Fibroblast of lung (primary cell): Measurements from ENCODE around the gene SPATA33. TPM values are rescaled to one million over a fixed set of nuclear protein-coding genes. Genes with fewer than 3 reads are reported as not detected.
"Not testable (repeated sequence)": the region's sequence is repeated elsewhere in the genome, so short reads cannot be mapped to it uniquely, and the experiment has no call there.

ENCODE experiments used
- DNase-seq, 2 donors: peaks; one replicate each; pipeline versions ENCODE4 v3.0.0 to v3.0.0-alpha.2; 2010; ENCODE audit warnings: low read depth in 2 of 2
- H2AFZ ChIP-seq: 2 replicates; pipeline ENCODE4 v1.5.1; 2012; ENCODE audit warnings: low read length, control low read depth, inconsistent platforms
- H3K27ac ChIP-seq: 2 replicates; pipeline ENCODE4 v1.5.1; 2011; ENCODE audit warnings: low read length, control low read depth; ENCODE audit not compliant: insufficient read depth
- H3K27me3 ChIP-seq: 2 replicates; pipeline ENCODE4 v1.5.1; 2011; ENCODE audit warnings: mild to moderate bottlenecking, low read length; ENCODE audit not compliant: control insufficient read depth, insufficient read depth
- H3K36me3 ChIP-seq: 2 replicates; pipeline ENCODE4 v1.5.1; 2011; ENCODE audit warnings: low read length; ENCODE audit not compliant: control insufficient read depth, insufficient read depth
- H3K4me1 ChIP-seq: 2 replicates; pipeline ENCODE4 v1.5.1; 2011; ENCODE audit warnings: low read length; ENCODE audit not compliant: control insufficient read depth, insufficient read depth; ENCODE audit errors: extremely low read depth
- H3K4me2 ChIP-seq: 2 replicates; pipeline ENCODE4 v1.5.1; 2011; ENCODE audit warnings: low read length, control low read depth; ENCODE audit not compliant: insufficient read depth; ENCODE audit errors: extremely low read depth
- H3K4me3 ChIP-seq, 4 experiments: fragments of 200-600 bp in 1 of 4; sonication (generic) in 1 of 4; replicated peaks in 1 of 4; 2 replicates each; pipeline ENCODE4 v1.5.1; 2011 to 2016; ENCODE audit warnings: low read length in 4 of 4, low read depth in 3 of 4, mild to moderate bottlenecking in 3 of 4, control low read depth in 2 of 4, inconsistent platforms in 1 of 4, mixed read lengths in 1 of 4; ENCODE audit not compliant: insufficient read depth in 1 of 4; ENCODE audit errors: control extremely low read depth in 1 of 4
- H3K79me2 ChIP-seq: 2 replicates; pipeline ENCODE4 v1.5.1; 2012; ENCODE audit warnings: mild to moderate bottlenecking, low read length, inconsistent platforms; ENCODE audit not compliant: control insufficient read depth, insufficient read depth
- H3K9ac ChIP-seq: 2 replicates; pipeline ENCODE4 v1.5.1; 2011; ENCODE audit warnings: mild to moderate bottlenecking, low read length, control low read depth; ENCODE audit not compliant: insufficient read depth
- H3K9me3 ChIP-seq: 2 replicates; pipeline ENCODE4 v1.5.1; 2012; ENCODE audit warnings: low read depth, low read length; ENCODE audit not compliant: control insufficient read depth, insufficient read depth
- H4K20me1 ChIP-seq: 2 replicates; pipeline ENCODE4 v1.5.1; 2011; ENCODE audit warnings: low read length; ENCODE audit not compliant: control insufficient read depth, insufficient read depth; ENCODE audit errors: extremely low read depth
- EZH2 ChIP-seq: IDR thresholded peaks from 2 replicates; pipeline ENCODE4 v1.5.1; 2012; ENCODE audit warnings: low read length, control low read depth, mild to moderate bottlenecking; ENCODE audit errors: missing control alignments
- polyA plus RNA-seq, 2 donors: library from polyadenylated mRNA; depleted of rRNA in 1 of 2; stranded (reverse) in 1 of 2; unstranded in 1 of 2; fragments of >200 nt; gene quantifications; 2 replicates each; pipeline ENCODE4 v1.2.1, GENCODE V29; 2011 to 2012; ENCODE audit warnings: missing spikeins in 1 of 2
- total RNA-seq: library from RNA; depleted of rRNA; stranded (reverse); fragments of >200 nt; gene quantifications from 2 replicates; pipeline ENCODE4 v1.2.1, GENCODE V29; 2014
- TF ChIP-seq, protein P1 (sequence below), 2 donors: IDR thresholded peaks in 1 of 2; conservative IDR thresholded peaks in 1 of 2; 1 replicate in 1 of 2; 2 replicates in 1 of 2; pipeline ENCODE4 v1.5.1; 2011 to 2012; ENCODE audit warnings: low read length in 2 of 2, control low read depth in 1 of 2, inconsistent platforms in 1 of 2, low read depth in 1 of 2, mild to moderate bottlenecking in 1 of 2

SPATA33 gene
- total and polyA plus RNA-seq, 2 donors (not counting 1 experiment from before 2014, with no cell fraction given), result 2.0 to 2.8 TPM

DNA sequence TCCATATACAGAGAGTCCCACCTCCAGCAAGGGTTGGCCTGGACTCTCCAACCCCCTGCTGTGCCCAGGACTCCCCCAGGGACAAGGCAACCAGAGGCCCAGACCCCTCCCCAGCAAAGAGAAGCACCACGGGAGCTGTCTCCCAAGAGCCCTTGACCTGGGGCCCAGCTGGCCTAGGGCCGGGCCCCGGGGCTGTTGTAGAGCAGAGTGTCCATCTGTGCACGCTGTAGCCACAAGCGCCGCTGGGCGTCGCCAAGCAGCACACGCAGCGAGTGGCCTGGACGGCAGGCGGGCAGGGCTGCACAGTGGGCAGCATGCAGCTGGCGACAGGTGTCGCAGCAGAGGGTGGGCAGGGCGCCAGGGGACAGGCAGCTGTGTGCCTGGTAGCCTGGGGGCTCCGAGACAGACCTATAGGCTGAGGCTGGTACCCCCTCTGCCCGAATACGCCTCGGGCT, 39.6 kb downstream of the SPATA33 start:
- Histone ChIP-seq H3K27ac (no peak overlapping the region), H2AFZ (no peak overlapping the region), H3K9me3 (no peaks in the 10 kb centered on the region), H3K9ac (no peak overlapping the region), H3K27me3 (no peaks in the 10 kb centered on the region), H3K4me1 (peaks cover 12% of the 10 kb centered on the region), H3K79me2 (no peaks in the 10 kb centered on the region), H3K4me3 (no peak overlapping the region), H3K36me3 (peaks cover 31% of the 10 kb centered on the region), H3K4me2 (no peak overlapping the region), H4K20me1 (no peaks in the 10 kb centered on the region)
- no peak for TF ChIP-seq EZH2
- TF ChIP-seq, protein P1, sequence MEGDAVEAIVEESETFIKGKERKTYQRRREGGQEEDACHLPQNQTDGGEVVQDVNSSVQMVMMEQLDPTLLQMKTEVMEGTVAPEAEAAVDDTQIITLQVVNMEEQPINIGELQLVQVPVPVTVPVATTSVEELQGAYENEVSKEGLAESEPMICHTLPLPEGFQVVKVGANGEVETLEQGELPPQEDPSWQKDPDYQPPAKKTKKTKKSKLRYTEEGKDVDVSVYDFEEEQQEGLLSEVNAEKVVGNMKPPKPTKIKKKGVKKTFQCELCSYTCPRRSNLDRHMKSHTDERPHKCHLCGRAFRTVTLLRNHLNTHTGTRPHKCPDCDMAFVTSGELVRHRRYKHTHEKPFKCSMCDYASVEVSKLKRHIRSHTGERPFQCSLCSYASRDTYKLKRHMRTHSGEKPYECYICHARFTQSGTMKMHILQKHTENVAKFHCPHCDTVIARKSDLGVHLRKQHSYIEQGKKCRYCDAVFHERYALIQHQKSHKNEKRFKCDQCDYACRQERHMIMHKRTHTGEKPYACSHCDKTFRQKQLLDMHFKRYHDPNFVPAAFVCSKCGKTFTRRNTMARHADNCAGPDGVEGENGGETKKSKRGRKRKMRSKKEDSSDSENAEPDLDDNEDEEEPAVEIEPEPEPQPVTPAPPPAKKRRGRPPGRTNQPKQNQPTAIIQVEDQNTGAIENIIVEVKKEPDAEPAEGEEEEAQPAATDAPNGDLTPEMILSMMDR (conservative IDR thresholded peaks at IDR 0.05 in 1 of 2, IDR thresholded peaks at IDR 0.05 in 1 of 2; ENCODE audit: low read depth in 1 of 2, low read length in 2 of 2), result no peak
- DNase-seq, result no peak

DNA sequence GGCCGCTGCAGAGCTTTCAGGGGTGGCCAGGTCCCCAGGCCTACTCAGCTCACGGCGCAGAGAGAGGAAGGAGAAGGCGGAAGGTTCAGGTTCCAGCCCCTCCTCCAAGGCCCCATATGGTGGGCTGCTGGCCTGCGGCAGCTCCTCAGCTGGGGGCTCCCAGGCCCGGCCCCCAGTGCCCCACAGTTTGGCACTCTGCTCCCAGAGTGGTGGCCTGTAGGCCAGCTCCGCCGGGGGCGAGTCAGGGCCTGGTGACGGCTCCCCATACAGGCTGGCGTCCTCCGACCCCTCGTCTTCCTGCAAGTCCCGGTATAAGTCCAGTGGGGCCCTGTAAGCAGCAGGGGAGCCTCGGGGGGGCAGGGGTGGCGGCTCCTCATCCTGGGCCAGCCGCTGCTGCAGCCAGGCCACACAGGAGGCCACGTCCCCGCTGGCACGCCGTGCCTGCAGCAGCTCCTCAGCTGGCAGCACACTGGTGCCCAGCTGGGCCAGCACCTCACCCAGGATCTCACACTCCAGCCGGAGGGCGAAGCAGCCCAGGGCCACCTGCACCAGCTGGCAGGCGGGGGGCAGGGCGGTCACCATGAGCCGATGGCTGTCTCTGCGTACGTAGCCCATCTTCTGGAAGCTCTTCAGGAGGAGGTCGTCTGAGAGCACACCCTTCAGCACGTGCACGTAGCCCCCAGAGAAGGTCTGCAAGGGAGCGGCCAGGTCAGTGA, 40.1 kb downstream of the SPATA33 start:
- Histone ChIP-seq H3K79me2 (no peaks in the 10 kb centered on the region), H3K9ac (no peak overlapping the region), H4K20me1 (no peaks in the 10 kb centered on the region), H3K4me2 (no peak overlapping the region), H3K4me3 (no peak overlapping the region), H3K36me3 (peaks cover 28% of the 10 kb centered on the region), H3K4me1 (peaks cover 12% of the 10 kb centered on the region), H3K27me3 (no peaks in the 10 kb centered on the region), H2AFZ (no peak overlapping the region), H3K27ac (no peak overlapping the region), H3K9me3 (no peaks in the 10 kb centered on the region)
- no peak for DNase-seq
- TF ChIP-seq, protein P1 (conservative IDR thresholded peaks at IDR 0.05 in 1 of 2, IDR thresholded peaks at IDR 0.05 in 1 of 2; ENCODE audit: low read depth in 1 of 2, low read length in 2 of 2), result no peak
- no peak for TF ChIP-seq EZH2

DNA sequence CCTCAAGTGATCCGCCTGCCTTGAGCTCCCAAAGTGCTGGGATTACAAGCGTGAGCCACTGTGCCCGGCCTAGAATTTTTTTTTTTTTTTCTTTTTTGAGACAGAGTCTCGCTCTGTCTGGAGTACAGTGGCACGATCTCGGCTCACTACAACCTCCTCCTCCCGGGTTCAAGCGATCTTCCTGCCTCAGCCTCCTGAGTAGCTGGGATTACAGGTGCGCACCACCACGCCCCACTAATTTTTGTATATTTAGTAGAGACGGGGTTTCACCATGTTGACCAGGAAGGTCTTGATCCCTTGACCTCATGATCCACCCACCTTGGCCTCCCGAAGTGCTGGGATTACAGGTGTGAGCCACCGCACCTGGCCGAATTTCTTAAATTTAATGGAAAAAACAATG, 41.1 kb downstream of the SPATA33 start:
- Histone ChIP-seq H3K4me1 (peaks cover 12% of the 10 kb centered on the region), H3K36me3 (peaks cover 21% of the 10 kb centered on the region)
- H3K79me2 ChIP-seq, H2AFZ ChIP-seq, DNase-seq, H3K4me3 ChIP-seq, H3K27me3 ChIP-seq, H3K4me2 ChIP-seq, H3K27ac ChIP-seq, H3K9me3 ChIP-seq, H3K9ac ChIP-seq, H4K20me1 ChIP-seq: not testable (repeated sequence)

DNA sequence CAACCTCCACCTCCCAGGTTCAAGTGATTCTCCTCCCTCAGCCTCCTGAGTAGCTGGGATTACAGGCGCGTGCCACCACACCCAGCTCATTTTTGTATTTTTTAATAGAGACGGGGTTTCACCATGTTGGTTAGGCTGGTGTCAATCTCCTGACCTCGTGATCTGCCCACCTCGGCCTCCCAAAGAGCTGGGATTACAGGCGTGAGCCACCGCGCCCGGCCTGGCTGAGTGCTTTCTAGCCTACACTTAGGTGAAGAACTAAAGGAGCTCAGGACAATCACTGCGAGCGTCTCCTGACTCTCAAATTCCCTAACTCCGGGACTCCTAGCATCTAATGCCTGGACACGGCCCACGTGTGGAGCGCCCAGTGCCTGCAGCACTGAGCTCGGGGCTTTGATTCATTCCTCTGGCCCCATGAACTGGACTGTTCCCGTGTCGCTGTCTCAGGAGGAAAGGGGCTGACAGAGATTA, 42.0 kb downstream of the SPATA33 start:
- not testable (repeated sequence) for H3K9me3 ChIP-seq, H3K27me3 ChIP-seq, H3K9ac ChIP-seq, H3K79me2 ChIP-seq, H2AFZ ChIP-seq, H4K20me1 ChIP-seq, DNase-seq
- peak overlapping the region; percentile 75 for H3K27ac ChIP-seq
- H3K36me3 ChIP-seq, result peaks cover 14% of the 10 kb centered on the region
- H3K4me2 ChIP-seq, result peak overlapping the region; percentile 86
- peaks cover 12% of the 10 kb centered on the region for H3K4me1 ChIP-seq
- peak overlapping the region in 1 of 4 experiments; percentile 75 for H3K4me3 ChIP-seq
